ENCODE data around the gene ATP11A.
"Not testable (repeated sequence)": the region's sequence is repeated elsewhere in the genome, so short reads cannot be mapped to it uniquely, and the experiment has no call there.

ATP11A gene

DNA sequence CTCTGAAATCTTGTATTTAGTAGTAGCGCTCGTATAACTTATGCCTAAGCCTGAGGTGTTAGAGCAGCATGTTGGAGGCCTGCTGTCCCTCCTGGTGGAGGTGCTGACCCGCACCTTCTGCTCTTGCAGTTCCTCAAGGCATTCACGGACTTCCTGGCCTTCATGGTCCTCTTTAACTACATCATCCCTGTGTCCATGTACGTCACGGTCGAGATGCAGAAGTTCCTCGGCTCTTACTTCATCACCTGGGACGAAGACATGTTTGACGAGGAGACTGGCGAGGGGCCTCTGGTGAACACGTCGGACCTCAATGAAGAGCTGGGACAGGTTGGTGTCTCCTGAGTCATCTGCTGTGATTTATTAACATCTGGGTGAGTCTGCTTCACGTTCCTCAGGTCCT lies 136.7 kb downstream of the ATP11A start:
- no peak for DNase-seq

DNA sequence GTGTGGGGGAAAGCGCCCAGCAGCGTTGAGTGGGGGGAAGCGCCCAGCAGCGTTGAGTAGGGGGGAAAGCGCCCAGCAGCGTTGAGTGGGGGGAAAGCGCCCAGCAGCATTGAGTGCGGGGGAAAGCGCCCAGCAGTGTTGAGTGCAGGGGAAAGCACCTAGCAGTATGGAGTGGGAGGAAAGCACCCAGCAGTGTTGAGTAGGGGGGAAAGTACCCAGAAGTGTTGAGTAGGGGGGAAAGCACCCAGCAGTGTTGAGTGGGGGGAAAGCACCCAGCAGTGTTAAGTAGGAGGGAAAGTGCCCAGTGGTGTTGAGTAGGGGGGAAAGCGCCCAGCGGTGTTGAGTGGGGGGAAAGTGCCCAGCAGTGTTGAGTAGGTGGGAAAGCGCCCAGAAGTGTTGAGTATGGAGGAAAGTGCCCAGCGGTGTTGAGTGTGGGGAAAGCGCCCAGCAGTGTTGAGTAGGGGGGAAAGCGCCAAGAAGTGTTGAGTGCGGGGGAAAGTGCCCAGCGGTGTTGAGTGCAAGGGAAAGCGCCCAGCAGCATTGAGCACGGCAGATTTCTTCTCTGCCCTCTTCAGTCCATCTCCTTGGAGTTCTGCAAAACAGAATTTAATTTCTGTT lies 138.4 kb downstream of the ATP11A start:
- DNase-seq = no peak

DNA sequence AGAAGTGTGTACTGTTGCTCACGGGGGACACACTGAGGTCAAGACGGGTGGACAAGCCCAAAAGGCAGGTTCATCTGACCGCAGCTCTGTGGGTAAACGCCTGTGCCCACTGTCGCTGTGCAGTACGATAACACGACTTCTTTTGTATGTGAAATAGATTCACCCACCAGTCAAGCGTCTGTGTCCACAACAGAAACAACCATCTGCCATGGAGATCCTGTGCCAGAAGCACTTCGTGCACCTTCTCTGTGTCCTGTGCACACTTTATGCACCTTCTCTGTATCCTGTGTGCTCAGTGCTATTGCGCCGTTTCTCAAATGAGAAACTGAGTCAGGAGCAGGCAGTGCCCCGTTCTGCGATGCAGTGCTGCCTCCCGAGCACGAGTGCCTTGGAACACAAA lies 138.9 kb downstream of the ATP11A start:
- no peak for DNase-seq

DNA sequence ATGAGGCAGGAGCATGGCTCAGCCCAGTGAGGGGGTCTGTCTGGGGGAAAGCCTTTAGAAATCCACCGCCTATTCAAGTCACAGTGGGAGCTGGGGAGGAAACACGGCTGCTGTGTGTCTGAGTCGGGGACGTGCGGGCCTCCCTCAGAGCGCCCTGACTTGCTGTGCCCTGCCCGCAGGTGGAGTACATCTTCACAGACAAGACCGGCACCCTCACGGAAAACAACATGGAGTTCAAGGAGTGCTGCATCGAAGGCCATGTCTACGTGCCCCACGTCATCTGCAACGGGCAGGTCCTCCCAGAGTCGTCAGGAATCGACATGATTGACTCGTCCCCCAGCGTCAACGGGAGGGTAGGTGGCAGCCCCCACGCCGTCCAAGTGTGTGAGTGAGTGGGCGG lies 141.4 kb downstream of the ATP11A start:
- DNase-seq = no peak

DNA sequence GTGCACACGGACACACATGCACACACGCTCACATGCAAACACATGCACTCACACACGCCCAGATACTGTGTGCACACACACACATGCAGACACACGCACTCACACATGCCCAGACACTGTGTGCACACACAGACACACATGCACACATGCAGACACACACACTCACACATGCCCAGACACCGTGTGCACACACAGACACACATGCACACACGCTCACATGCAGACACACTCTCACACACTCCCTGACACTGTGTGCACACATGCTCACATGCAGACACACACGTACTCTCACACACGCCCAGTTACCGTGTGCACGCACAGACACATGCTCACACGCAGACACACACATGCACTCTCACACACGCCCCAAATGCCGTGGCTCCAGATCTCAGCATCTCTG lies 142.0 kb downstream of the ATP11A start:
- no peak for DNase-seq

DNA sequence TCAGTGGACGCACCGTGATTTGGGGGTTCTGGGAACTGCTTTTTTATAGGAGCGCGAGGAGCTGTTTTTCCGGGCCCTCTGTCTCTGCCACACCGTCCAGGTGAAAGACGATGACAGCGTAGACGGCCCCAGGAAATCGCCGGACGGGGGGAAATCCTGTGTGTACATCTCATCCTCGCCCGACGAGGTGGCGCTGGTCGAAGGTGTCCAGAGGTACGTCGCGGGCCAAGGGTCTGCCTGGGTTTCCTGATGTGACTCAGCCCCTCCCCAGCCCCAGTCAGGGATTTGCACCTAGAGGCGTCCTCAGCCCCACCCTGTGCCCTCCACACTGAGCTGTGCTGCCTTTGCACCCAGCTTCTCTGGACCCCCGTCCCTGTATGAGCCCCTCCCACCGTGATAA lies 143.0 kb downstream of the ATP11A start:
- no peak for DNase-seq

DNA sequence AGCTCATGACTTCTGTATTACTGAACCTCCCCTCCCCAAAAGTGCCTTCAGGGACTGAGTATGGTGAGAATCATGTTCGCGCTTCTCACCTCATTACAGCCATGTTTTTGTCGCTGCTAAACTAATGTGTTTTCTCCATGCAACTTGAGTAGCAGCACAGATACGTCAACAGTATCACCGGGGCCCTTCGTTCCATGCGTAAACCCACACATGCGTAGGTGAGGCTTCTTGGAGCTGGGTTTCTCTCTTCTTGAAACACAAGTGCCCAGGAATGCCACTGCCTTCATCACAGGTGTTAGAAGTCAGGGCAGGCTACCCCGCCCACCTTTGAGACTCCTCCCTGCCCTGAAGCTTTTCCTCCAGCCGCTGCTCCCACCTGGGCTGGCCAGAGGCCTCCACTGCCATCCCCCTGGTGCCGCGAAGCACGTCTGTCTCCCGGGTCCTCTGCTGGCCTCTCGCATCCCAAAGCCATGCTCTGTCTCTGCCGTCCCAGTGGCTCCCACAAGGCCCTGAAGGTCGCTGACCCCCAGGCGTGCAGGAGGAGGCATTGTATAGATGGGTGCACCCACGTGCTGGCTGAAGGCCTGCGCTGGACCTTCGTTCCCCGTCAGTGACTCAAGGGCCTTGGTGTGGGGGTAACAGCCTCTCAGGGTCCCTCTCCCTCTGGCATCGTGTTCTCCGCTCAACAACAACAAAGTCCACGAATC lies 143.9 kb downstream of the ATP11A start:
- DNase-seq = no peak

DNA sequence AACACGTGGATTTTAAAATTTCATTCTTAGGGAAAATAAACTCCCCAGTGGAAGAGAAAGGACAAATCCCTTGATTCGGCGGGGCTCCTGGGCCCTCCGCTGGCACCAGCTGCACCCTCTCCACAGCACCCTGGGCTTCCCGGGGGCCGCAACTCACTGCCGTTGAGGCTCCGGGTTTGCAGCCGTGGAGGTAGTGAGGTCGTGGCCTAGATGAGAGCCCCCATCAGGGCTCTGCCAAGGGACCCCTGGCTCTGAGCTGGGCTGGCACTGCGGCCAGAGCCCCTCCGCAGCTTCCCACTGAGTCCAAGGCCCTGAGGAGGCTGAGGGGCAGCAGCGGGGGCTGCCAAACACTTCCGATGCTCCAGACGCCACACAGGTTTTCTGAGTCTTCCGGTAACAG lies 145.5 kb downstream of the ATP11A start:
- no peak for DNase-seq

DNA sequence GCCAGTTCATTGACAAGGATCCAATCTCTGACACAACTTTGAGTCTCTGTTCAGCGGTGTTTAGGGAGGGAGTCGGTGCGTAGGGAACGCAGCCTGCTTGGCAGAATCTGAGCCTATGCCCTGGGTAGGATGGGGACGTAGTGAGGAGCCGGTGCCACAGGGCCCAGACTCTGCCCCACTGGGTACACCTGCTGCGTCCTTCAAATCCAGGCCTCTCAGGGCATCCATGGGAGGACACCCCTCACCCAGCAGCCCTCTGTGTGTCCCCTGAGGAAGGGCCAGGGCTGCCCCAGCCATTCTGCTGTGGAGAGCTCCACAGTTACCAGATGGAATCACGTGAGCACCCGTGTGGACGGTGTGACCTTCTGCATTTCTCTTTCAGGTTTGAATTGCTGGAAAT lies 146.0 kb downstream of the ATP11A start:
- DNase-seq = no peak

DNA sequence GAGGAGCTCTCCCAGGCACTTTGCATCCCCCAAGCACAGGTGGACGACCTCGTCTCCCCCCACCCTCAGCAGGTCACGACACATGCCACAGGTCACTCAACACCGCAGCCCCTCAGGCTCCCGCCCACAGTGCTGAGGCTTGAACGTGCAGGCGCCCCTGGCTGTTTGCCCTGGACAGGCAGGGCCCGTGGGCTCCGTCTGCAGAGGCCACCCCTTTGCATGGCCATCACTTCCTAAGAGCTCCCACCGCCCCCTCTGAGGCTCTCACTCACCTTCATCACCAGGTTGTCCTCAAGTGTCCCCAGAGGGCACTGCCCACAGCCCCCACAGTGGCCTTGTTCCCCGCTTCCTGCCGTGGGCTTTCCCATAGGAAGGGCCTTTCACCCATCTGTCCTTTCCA lies 147.1 kb downstream of the ATP11A start:
- DNase-seq = no peak

DNA sequence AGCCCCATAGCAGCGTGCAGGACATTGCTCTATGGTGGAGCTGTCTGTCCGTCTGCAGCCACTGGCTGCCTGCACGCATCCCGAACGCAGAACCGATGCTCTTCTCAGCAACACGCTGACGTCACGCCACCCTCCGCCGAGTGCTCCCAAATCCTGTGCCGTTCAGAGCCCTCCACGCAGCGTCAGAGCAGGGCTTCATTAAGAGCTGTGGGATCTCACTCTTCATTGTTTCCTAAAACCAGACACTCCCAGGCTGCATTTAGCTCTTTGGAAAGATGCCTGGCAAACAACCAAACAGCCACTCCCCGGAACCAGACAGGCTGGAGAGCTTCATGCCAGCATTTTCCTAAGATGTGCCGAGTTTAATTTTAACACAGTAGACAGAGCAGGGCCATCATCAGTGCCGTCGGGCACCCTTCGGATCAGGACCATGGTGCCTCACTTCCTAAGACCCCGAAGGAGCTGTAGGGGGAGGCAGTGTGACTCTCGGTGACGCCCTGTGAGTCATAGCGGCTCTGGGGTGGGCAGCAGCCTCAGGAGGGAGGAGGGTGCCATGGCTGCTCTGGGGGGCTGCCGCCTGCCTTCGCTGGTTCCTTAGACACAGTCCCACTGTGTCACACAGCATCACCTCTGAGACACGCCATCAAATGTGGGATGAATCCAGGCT lies 147.7 kb downstream of the ATP11A start:
- DNase-seq = no peak

DNA sequence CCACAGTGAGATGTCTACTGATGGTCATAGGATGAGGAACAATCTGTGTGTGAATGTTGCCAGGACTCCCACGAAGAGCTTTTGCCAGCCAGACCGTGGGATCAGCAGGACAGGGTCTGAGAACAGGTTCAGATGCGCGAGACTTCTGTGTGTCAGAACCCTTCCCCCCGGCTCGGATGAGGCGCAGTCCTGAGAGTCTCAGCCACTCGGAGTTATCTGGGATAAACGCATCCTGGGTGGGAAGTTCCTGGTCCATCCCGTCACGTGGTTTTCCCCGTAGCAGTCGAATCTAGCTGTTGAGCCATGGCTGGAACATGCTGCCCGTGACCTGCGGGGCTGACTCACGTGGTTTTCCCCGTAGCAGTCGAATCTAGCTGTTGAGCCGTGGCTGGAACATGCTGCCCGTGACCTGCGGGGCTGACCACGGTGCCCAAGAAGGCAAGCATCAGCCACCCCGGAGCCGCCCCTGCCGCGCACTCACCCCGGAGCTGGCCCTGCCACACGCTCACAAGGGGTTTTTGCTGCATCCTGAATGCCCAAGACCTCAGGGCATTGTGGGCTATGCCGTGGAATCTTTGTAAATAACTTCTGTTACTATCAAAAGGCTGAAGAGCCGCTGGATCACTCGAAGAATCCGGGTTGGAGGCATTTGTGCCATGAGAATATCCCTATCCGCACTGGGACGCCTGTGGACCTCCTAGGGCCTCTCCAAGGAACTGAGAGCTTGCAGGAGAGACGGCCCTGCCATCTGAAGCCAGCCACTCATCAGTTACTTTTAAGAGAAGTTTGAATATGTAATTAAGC lies 148.4 kb downstream of the ATP11A start:
- DNase-seq = no peak

DNA sequence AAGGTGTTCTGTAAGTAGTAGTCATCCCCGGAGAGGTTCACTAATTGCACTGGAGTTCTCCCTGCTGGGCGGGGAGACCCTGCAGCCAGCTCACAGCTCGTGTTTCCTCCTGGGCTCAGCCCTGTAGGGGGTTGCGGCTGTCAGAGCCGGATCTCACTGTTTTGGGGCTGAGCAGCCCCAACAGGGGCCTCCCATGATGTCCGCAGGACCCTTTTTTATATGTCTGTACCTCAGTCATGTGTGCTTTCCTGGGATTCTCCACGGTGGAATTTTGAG lies 148.9 kb downstream of the ATP11A start:
- DNase-seq = no peak

DNA sequence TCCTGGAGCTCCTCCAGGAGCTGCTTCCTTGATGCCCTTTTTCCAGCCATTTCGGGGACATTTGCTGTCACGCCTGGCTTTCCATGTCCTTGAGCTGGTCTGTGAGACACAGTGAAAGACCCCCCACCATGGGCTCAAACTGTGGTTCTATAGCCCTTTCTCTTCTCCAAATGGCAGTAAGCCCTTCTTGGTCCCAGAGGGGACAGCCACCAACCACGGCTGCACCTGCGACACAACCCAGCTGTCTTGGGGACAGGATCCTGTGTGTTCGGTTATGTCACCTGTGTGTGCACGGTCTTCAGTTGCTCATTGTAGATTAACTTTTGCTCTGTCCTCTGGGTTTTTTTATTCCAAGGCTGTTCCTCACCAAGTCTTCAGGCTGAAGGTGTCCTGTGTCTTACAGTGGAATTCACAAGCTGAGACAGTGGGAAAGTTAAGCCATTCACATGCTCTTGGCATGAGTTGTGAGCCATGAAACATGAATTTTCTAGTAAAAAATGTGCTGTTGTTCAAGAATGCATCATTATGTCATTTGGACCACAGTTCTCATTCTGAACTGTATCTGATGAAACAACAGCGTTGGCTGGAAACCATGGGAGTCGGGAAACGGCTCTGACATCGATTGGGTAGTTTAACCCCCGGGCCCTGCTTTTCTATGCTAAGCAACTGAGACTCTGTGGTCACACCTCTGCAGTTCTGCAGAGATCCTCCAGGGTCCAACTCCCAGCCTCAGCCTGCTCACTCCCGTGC lies 149.7 kb downstream of the ATP11A start:
- peak; percentile 70 for DNase-seq

DNA sequence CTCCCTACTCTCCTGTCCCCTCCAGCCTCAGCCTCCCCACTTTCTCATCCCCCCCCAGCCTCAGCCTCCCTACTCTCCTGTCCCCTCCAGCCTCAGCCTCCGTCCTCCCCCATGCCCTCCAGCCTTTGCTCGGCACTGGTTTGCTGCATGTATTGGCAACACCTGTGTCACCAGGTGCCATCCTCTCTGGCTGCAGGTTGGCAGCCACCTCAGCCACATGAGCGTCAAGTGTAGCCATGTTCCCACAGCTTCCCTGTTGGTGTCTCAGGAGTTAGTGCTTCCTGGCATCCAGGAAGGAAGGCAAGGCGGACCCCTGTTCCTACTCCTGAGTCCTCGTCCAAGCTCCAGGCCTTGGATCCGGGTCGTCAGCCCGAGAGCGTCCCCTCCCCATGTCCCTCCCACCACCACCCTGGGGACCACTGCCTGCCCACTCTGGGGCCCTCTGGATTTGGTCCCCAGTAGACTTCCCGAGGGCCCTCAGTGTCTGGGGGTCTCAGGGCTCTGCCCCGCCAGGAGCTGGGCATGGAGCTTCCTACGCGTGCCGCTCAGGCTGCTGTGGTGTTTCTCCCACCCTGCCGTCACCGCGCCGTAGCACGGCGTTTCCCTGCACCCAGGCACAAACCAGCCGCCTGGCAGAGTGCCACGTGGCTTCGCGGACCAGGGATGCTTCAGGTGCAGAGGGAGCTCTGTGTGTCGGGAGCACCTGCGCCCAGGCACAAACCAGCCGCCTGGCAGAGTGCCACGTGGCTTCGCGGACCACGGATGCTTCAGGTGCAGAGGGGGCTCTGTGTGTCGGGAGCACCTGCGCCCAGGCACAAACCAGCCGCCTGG lies 150.8 kb downstream of the ATP11A start:
- DNase-seq = no peak

DNA sequence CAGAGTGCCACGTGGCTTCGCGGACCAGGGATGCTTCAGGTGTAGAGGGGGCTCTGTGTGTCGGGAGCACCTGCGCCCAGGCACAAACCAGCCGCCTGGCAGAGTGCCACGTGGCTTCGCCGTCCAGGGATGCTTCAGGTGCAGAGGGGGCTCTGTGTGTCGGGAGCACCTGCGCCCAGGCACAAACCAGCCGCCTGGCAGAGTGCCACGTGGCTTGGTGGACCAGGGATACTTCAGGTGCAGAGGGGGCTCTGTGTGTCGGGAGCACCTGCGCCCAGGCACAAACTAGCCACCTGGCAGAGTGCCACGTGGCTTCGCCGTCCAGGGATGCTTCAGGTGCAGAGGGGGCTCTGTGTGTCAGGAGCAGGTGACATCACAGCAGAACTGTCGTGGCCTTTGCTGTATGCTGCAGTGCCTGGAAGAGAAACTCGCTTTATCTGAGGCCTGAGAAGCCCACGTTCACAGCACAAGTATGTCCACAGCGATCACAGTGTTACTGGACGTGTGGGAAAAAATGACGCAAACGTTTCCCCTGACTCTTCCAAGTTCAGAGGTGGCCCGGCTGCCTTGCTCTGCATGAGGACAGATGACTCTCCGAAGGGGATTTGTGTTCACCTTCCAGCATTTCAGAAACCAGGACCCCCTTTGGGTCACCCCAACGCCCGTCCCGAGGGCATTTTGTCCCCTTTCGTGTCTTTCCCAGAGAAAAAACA lies 151.6 kb downstream of the ATP11A start:
- DNase-seq = not testable (repeated sequence)

DNA sequence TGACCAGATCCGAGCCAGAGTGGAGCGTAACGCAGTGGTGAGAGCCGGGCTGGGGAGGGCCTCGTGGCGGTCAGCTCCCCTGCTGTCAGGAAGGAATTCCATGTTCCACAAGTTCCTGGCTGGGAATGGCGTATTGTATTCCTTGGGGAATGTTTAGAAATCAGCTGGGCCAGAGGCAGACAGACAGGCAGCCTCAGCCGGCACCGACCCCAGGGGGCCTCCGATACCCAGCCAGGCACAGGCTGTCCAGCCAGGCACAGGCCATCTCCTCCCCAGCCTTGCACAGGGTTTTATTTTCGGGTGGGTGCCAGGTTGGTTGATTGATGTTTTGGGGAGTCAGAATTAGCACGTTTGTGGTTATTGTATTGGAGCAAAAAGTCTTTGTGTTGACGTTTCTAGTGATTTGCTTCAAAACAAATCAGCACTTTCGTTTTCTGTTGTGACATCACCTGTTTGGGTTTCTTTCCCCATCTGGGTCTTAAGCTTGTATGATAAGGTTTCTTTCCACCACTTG lies 152.6 kb downstream of the ATP11A start:
- DNase-seq = peak; percentile 26

DNA sequence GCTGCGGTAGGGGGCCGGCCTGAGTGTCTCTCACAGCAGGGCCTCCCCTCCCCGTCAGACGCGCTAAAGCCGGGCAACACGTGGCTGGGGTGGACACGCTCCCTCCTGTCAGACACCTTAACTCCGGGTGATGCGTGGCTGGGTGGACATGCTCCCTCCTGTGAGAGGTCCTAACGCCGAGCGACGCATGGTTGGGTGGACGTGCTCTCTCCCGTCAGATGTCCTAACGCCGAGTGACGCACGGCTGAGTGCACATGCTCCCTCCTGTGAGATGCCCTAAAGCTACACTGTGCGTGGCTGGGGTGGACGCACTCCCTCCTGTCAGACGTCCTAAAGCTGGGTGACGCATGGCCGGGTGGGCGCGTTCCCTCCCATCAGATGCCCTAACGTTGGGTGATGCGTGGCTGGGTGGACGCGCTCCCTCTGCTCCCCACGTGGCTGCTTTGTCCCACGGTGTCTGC lies 153.1 kb downstream of the ATP11A start:
- no peak for DNase-seq

DNA sequence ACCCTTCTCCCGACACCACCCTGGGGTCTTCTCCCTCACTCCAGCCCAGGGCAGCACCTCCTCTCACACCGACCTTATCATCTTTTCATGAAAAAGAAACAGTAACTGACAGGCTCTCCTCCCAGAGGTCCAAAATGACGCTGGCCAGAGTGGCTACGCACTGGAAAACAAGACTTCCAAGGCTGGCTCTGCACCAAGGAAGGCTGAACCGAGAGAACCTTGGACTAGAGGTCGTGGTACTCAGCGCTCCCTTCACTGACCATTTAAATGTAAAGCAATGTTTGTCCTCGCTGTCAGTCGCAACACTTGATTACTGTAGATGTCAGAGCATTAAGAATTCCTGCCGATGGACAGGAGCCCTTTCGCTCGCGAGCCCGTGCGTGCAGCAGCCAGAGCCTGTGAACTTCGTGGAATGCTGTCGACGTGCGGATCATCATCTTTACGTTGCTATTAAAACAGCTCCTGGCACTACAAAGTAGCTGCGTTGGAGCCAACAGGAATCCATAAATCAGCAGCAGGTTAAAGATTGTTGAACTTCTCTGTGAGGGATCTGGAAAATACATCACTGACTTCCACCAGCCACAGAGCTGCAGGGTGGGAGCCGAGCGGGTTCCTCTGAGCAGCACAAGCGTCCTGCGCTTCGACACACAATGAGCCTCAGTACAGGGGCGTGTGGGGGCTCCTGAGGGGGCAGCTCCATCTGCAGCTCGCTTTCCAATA lies 153.7 kb downstream of the ATP11A start:
- DNase-seq = no peak

DNA sequence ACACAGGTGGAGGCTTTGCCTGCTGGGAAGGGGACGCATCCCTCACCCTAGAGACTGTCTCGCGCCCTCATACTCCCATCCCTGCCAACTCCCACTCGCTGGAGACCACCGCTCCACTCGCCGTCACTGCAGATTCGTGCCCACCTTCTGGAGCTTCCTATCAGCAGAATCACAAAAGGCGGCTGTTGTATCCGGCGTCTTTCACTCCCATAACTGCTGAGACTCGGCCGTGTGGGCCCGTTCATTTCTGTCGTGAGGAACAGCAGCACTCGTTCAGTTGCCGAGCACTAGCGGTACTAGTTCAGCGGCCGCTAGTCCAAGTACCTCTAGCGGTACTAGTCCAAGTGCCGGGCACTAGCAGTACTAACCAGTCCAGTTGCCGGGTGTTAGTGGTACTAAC lies 154.6 kb downstream of the ATP11A start:
- no peak for DNase-seq
